ENCODE data around the gene RNF215.
"Not testable (repeated sequence)": the region's sequence is repeated elsewhere in the genome, so short reads cannot be mapped to it uniquely, and the experiment has no call there.

Gene RNF215

GRCh38 chr22:30340911-30341685, 46.1 kb downstream of the RNF215 start:
- Histone ChIP-seq H3K4me1 (ENCODE audit: control insufficient read depth in 1 of 2, insufficient read depth in 1 of 2, low read depth in 1 of 2, low read length in 1 of 2) (no peaks in the 10 kb centered on the region), H3K27me3 (no peaks in the 10 kb centered on the region), H3K36me3 (peaks cover 100% of the 10 kb centered on the region), H3K9me3 (no peaks in the 10 kb centered on the region), H3K27ac (no peak overlapping the region), H3K4me3 (ENCODE audit: low read depth in 1 of 2, low read length in 1 of 2) (no peak overlapping the region)
- TF ChIP-seq CTCF (IDR thresholded peaks at IDR 0.05): no peak

GRCh38 chr22:30338802-30339201, 48.4 kb downstream of the RNF215 start:
- TF ChIP-seq CTCF (IDR thresholded peaks at IDR 0.05): no peak
- Histone ChIP-seq H3K36me3 (peaks cover 100% of the 10 kb centered on the region), H3K9me3 (no peaks in the 10 kb centered on the region), H3K4me1 (ENCODE audit: control insufficient read depth in 1 of 2, insufficient read depth in 1 of 2, low read depth in 1 of 2, low read length in 1 of 2) (no peaks in the 10 kb centered on the region), H3K27ac (no peak overlapping the region), H3K4me3 (ENCODE audit: low read depth in 1 of 2, low read length in 1 of 2) (no peak overlapping the region), H3K27me3 (no peaks in the 10 kb centered on the region)

- not testable (repeated sequence) for H3K27ac ChIP-seq; H3K4me1 ChIP-seq (ENCODE audit: control insufficient read depth in 1 of 2, insufficient read depth in 1 of 2, low read depth in 1 of 2, low read length in 1 of 2); H3K4me3 ChIP-seq (ENCODE audit: low read depth in 1 of 2, low read length in 1 of 2); H3K27me3 ChIP-seq; H3K9me3 ChIP-seq
- peaks cover 100% of the 10 kb centered on the region for H3K36me3 ChIP-seq
Measured at GRCh38 chr22:30338341-30338740, 48.9 kb downstream of the RNF215 start.

GRCh38 chr22:30337461-30337778, 49.8 kb downstream of the RNF215 start:
- no peak overlapping the region for H3K27ac ChIP-seq
- no peaks in the 10 kb centered on the region for H3K27me3 ChIP-seq
- H3K9me3 ChIP-seq: no peaks in the 10 kb centered on the region
- H3K4me3 ChIP-seq (ENCODE audit: low read depth in 1 of 2, low read length in 1 of 2): no peak overlapping the region
- peaks cover 100% of the 10 kb centered on the region for H3K36me3 ChIP-seq
- no peak for TF ChIP-seq CTCF (IDR thresholded peaks at IDR 0.05)
- no peaks in the 10 kb centered on the region for H3K4me1 ChIP-seq (ENCODE audit: control insufficient read depth in 1 of 2, insufficient read depth in 1 of 2, low read depth in 1 of 2, low read length in 1 of 2)

- H3K4me1 ChIP-seq (ENCODE audit: control insufficient read depth in 1 of 2, insufficient read depth in 1 of 2, low read depth in 1 of 2, low read length in 1 of 2): no peaks in the 10 kb centered on the region
- H3K27ac ChIP-seq: no peak overlapping the region
- H3K9me3 ChIP-seq: no peaks in the 10 kb centered on the region
- H3K36me3 ChIP-seq: peaks cover 100% of the 10 kb centered on the region
- H3K27me3 ChIP-seq: no peaks in the 10 kb centered on the region
- H3K4me3 ChIP-seq (ENCODE audit: low read depth in 1 of 2, low read length in 1 of 2): no peak overlapping the region
- TF ChIP-seq CTCF (IDR thresholded peaks at IDR 0.05): no peak
Measured at GRCh38 chr22:30336752-30337460, 50.3 kb downstream of the RNF215 start.

GRCh38 chr22:30335236-30335635, 52.0 kb downstream of the RNF215 start:
- Histone ChIP-seq H3K27me3 (no peaks in the 10 kb centered on the region), H3K4me1 (ENCODE audit: control insufficient read depth in 1 of 2, insufficient read depth in 1 of 2, low read depth in 1 of 2, low read length in 1 of 2) (no peaks in the 10 kb centered on the region), H3K9me3 (no peaks in the 10 kb centered on the region), H3K27ac (no peak overlapping the region), H3K36me3 (peaks cover 100% of the 10 kb centered on the region), H3K4me3 (ENCODE audit: low read depth in 1 of 2, low read length in 1 of 2) (no peak overlapping the region)
- TF ChIP-seq CTCF (IDR thresholded peaks at IDR 0.05): no peak
